Type B pancreatic cell (in vitro differentiated cells): ENCODE measurements around the gene CSNK1D. TPM values are rescaled to one million over a fixed set of nuclear protein-coding genes. Genes with fewer than 3 reads are reported as not detected.

Experiments
- DNase-seq: peaks from one replicate; pipeline ENCODE4 v3.0.0; 2021; ENCODE audit warnings: mixed read lengths; ENCODE audit not compliant: unreplicated experiment; ENCODE audit errors: extremely low spot score
- H3K27ac Mint-ChIP-seq: 2 replicates; pipeline ENCODE4 v1.8.0; 2021; ENCODE audit warnings: mild to moderate bottlenecking, mixed read lengths
- H3K27me3 Mint-ChIP-seq: 2 replicates; pipeline ENCODE4 v1.8.0; 2021; ENCODE audit warnings: mixed read lengths
- H3K36me3 Mint-ChIP-seq: 2 replicates; pipeline ENCODE4 v1.8.0; 2021; ENCODE audit warnings: mixed read lengths
- H3K4me1 Mint-ChIP-seq: one replicate; pipeline ENCODE4 v1.8.0; 2021; ENCODE audit warnings: mixed read lengths; ENCODE audit not compliant: unreplicated experiment
- H3K4me3 Mint-ChIP-seq: 2 replicates; pipeline ENCODE4 v1.8.0; 2021; ENCODE audit warnings: mild to moderate bottlenecking, mixed read lengths
- H3K9me3 Mint-ChIP-seq: 2 replicates; pipeline ENCODE4 v1.8.0; 2021; ENCODE audit warnings: mixed read lengths
- total RNA-seq: library from RNA; stranded (reverse); gene quantifications from 2 replicates; pipeline ENCODE4 v1.2.1, GENCODE V29; 2021; ENCODE audit warnings: low replicate concordance
- TF ChIP-seq, protein P1 (sequence below): fragments of 200-600 bp; sonication (generic); conservative IDR thresholded peaks from 2 replicates; pipeline ENCODE4 v1.5.0; 2021; ENCODE audit warnings: antibody characterized with exemption, mild to moderate bottlenecking

Gene CSNK1D
- total RNA-seq, 1 donor from 2014 or later = 176 TPM

DNA sequence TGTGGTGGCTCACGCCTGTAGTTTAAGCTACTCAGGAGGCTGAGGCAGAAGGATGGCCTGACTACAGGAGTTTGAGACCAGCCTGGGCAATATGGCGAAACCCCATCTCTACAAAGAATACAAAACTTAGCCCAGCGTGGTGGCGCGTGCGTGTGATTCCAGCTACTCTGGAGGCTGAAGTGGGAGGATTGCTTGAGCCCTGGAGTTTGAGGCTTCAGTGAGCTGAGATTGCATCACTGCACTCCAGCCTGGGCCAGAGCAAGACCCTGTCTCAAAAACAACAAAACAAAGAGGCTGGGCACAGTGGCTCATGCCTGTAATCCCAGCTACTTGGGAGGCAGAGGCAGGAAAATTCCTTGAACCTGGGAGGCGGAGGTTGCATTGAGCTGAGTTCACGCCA is 7.0 kb upstream of the CSNK1D start:
- H3K27ac Mint-ChIP-seq = no peak overlapping the region
- H3K4me1 Mint-ChIP-seq = peaks cover 28% of the 10 kb centered on the region

GRCh38 chr17:82278786-82279391 is 5.4 kb upstream of the CSNK1D start:
- H3K36me3 Mint-ChIP-seq = no peaks in the 10 kb centered on the region
- H3K27me3 Mint-ChIP-seq = no peaks in the 10 kb centered on the region
- H3K4me3 Mint-ChIP-seq = peak overlapping the region; percentile 54
- peaks cover 30% of the 10 kb centered on the region for H3K4me1 Mint-ChIP-seq
- H3K27ac Mint-ChIP-seq = peak overlapping the region; percentile 85
- TF ChIP-seq, protein P1, sequence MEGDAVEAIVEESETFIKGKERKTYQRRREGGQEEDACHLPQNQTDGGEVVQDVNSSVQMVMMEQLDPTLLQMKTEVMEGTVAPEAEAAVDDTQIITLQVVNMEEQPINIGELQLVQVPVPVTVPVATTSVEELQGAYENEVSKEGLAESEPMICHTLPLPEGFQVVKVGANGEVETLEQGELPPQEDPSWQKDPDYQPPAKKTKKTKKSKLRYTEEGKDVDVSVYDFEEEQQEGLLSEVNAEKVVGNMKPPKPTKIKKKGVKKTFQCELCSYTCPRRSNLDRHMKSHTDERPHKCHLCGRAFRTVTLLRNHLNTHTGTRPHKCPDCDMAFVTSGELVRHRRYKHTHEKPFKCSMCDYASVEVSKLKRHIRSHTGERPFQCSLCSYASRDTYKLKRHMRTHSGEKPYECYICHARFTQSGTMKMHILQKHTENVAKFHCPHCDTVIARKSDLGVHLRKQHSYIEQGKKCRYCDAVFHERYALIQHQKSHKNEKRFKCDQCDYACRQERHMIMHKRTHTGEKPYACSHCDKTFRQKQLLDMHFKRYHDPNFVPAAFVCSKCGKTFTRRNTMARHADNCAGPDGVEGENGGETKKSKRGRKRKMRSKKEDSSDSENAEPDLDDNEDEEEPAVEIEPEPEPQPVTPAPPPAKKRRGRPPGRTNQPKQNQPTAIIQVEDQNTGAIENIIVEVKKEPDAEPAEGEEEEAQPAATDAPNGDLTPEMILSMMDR = no peak
- no peak for DNase-seq
- H3K9me3 Mint-ChIP-seq = no peaks in the 10 kb centered on the region

More for the DNA sequence above, 7.0 kb upstream of the CSNK1D start:
- Mint-ChIP-seq H3K36me3 (no peaks in the 10 kb centered on the region), H3K4me3 (no peak overlapping the region), H3K27me3 (no peaks in the 10 kb centered on the region), H3K9me3 (no peaks in the 10 kb centered on the region)
- TF ChIP-seq, protein P1 = no peak
- no peak for DNase-seq

DNA sequence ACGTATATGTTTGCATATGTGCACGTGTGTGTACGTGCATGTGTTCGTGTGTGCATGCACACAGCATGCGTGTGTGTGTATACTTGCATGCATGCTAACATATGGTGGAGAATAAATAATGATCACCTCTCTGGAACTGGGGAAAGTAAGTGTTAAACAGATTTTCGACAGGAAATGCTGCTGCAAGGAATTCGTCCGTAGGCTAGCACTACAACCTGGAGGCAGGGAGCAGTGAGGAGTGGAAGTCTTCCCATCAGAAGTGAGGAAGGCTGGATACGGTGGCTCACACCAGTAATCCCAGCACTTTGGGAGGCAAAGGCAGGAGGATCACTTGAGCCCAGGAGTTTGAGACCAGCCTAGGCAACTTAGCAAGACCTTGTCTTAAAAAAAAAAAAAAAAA is 4.8 kb upstream of the CSNK1D start:
- H3K4me3 Mint-ChIP-seq = no peak overlapping the region
- TF ChIP-seq, protein P1 = no peak
- no peaks in the 10 kb centered on the region for H3K27me3 Mint-ChIP-seq
- no peaks in the 10 kb centered on the region for H3K9me3 Mint-ChIP-seq
- peaks cover 30% of the 10 kb centered on the region for H3K4me1 Mint-ChIP-seq
- peak overlapping the region; percentile 85 for H3K27ac Mint-ChIP-seq
- H3K36me3 Mint-ChIP-seq = no peaks in the 10 kb centered on the region
- no peak for DNase-seq

DNA sequence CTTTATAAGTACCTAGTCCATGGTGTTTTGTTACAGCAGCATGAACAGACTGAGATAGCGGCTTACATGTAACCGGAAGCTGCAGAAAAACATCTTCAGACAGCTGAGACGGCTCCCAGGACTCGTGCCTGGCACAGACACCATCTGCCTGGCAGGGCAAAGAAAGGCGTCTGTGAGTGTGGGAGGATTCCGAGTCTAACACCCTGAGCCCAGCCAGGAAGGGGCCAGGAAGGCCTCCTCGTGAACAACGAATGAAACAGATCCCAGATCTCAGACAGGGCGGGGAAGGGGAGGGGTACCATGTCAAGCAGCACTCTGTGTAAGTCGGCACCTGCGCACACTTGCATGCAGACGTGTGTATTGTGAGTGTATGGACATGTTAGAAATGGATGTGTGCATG is 4.4 kb upstream of the CSNK1D start:
- no peak overlapping the region for H3K4me3 Mint-ChIP-seq

DNA sequence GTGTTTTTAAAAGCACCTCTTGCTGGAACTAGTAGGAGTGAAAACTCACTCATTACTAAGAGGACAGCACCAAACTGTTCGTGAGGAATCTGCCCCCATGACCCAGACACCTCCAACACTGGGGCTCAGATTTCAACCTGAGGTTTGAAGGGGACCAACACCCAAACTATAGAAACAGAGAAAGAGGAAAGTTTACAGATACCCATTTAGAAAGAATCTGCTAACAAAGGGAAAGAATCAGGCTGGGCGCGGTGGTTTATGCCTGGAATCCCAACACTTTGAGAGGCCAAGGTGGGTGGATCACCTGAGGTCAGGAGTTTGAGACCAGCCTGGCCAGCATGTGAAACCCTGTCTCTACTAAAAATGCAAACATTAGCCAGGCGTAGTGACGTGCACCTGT is 3.4 kb upstream of the CSNK1D start:
- DNase-seq = no peak
- Mint-ChIP-seq H3K27ac (peak overlapping the region; percentile 84), H3K27me3 (no peaks in the 10 kb centered on the region), H3K36me3 (peaks cover 6% of the 10 kb centered on the region), H3K9me3 (no peaks in the 10 kb centered on the region), H3K4me3 (peak overlapping the region; percentile 57), H3K4me1 (peaks cover 35% of the 10 kb centered on the region)
- TF ChIP-seq, protein P1 = no peak

More for the DNA sequence above, 4.4 kb upstream of the CSNK1D start:
- Mint-ChIP-seq H3K27ac (peak overlapping the region; percentile 85), H3K4me1 (peaks cover 30% of the 10 kb centered on the region), H3K36me3 (no peaks in the 10 kb centered on the region), H3K27me3 (no peaks in the 10 kb centered on the region), H3K9me3 (no peaks in the 10 kb centered on the region)
- TF ChIP-seq, protein P1 = no peak
- DNase-seq = no peak
